HepG2 (cell line): ENCODE results near the gene TEKTIP1. TPM values are rescaled to one million over a fixed set of nuclear protein-coding genes. Genes with fewer than 3 reads are reported as not detected.

Experiments used
- ARHGAP35 ChIP-seq: sonication (generic); formaldehyde crosslinking; IDR thresholded peaks from 2 replicates; pipeline ENCODE4 v1.9.0; 2022; ENCODE audit warnings: mild to moderate bottlenecking, inconsistent platforms, moderate library complexity, missing genetic modification reagents, borderline replicate concordance
- ATF1 ChIP-seq: IDR thresholded peaks from 2 replicates; pipeline ENCODE4 v1.6.1; 2016; ENCODE audit warnings: mild to moderate bottlenecking, control low read depth
- EZH2 ChIP-seq: conservative IDR thresholded peaks from 2 replicates; pipeline ENCODE4 v1.6.1; 2012; ENCODE audit warnings: mild to moderate bottlenecking, low read depth, low read length, moderate library complexity
- FLYWCH1 ChIP-seq: sonication (generic); formaldehyde crosslinking; IDR thresholded peaks from 2 replicates; pipeline ENCODE4 v1.8.1; 2023; ENCODE audit warnings: mild to moderate bottlenecking, missing genetic modification reagents
- GATA4 ChIP-seq: sonication (generic); IDR thresholded peaks from 2 replicates; pipeline ENCODE4 v1.6.1; 2016; ENCODE audit warnings: antibody characterized with exemption, low read depth, borderline replicate concordance
- GATAD1 ChIP-seq: IDR thresholded peaks from 2 replicates; pipeline ENCODE4 v1.6.1; 2016; ENCODE audit warnings: missing genetic modification reagents, missing compliant biosample characterization
- PAF1 ChIP-seq: IDR thresholded peaks from 2 replicates; pipeline ENCODE4 v1.6.1; 2016; ENCODE audit warnings: missing genetic modification reagents, missing compliant biosample characterization
- PLRG1 ChIP-seq: fragments of 450-650 bp; conservative IDR thresholded peaks from 2 replicates; pipeline ENCODE4 v1.6.1; 2016
- RFX5 ChIP-seq: IDR thresholded peaks from 2 replicates; pipeline ENCODE4 v1.6.1; 2011; ENCODE audit warnings: low read depth, low read length, improper control_type of control experiment
- SMC3 ChIP-seq: IDR thresholded peaks from 2 replicates; pipeline ENCODE4 v1.6.1; 2011; ENCODE audit warnings: low read length, improper control_type of control experiment
- TEAD3 ChIP-seq: optimal IDR thresholded peaks from 2 replicates; pipeline ENCODE3; 2016; ENCODE audit warnings: borderline replicate concordance
- ZNF205 ChIP-seq: IDR thresholded peaks from 2 replicates; pipeline ENCODE4 v1.6.1; 2018; ENCODE audit warnings: missing biosample characterization, missing genetic modification reagents
- ZNF253 ChIP-seq: sonication (generic); formaldehyde crosslinking; IDR thresholded peaks from 2 replicates; pipeline ENCODE4 v1.8.0; 2022; ENCODE audit warnings: mild to moderate bottlenecking, missing genetic modification reagents, borderline replicate concordance
- ZNF430 ChIP-seq: sonication (generic); formaldehyde crosslinking; IDR thresholded peaks from 2 replicates; pipeline ENCODE4 v1.9.0; 2021; ENCODE audit warnings: mild to moderate bottlenecking, missing genetic modification reagents
- ZNF510 ChIP-seq: sonication (generic); formaldehyde crosslinking; IDR thresholded peaks from 2 replicates; pipeline ENCODE4 v1.4.0; 2020; ENCODE audit warnings: low read depth, mild to moderate bottlenecking, missing genetic modification reagents
- ZNF737 ChIP-seq: sonication (generic); formaldehyde crosslinking; IDR thresholded peaks from 2 replicates; pipeline ENCODE4 v1.5.0; 2020; ENCODE audit warnings: missing genetic modification reagents, mild to moderate bottlenecking, borderline replicate concordance
- ZSCAN30 ChIP-seq: sonication (generic); formaldehyde crosslinking; IDR thresholded peaks from 2 replicates; pipeline ENCODE4 v1.5.0; 2020; ENCODE audit warnings: mild to moderate bottlenecking, missing genetic modification reagents
- polyA plus RNA-seq, 8 experiments: library from polyadenylated mRNA; depleted of rRNA in 3 of 8; stranded (reverse) in 7 of 8; unstranded in 1 of 8; fragments of >200 nt; fragmentation: Illumina TruSeq in 4 of 8; extraction: Trizol in 4 of 8; gene quantifications; 2 replicates each; pipeline versions ENCODE4 v1.2.1 to v1.2.3, GENCODE V29; 2011 to 2016; ENCODE audit warnings: low read depth in 4 of 8, missing spikeins in 1 of 8, mixed read lengths in 1 of 8; ENCODE audit not compliant: insufficient read depth in 1 of 8
- total RNA-seq, 5 experiments: library from RNA; depleted of rRNA; stranded (reverse); fragments of >200 nt; fragmentation: Illumina TruSeq; extraction: Trizol; gene quantifications; 2 replicates each; pipeline ENCODE4 v1.2.3, GENCODE V29; 2016; ENCODE audit warnings: low read depth in 1 of 5
- TF ChIP-seq, protein P1 (sequence below): sonication (generic); formaldehyde crosslinking; IDR thresholded peaks from 2 replicates; pipeline ENCODE4 v1.5.0; 2020; ENCODE audit warnings: mild to moderate bottlenecking, missing genetic modification reagents
- TF ChIP-seq, protein P2 (sequence below): IDR thresholded peaks from 2 replicates; pipeline ENCODE4 v1.6.1; 2016; ENCODE audit warnings: missing biosample characterization, missing genetic modification reagents, low read depth
- TF ChIP-seq, protein P3 (sequence below): fragments of 450-650 bp; IDR thresholded peaks from 2 replicates; pipeline ENCODE4 v1.6.1; 2017
- TF ChIP-seq, protein P4 (sequence below): sonication (generic); formaldehyde crosslinking; IDR thresholded peaks from 2 replicates; pipeline ENCODE4 v1.4.0; 2020; ENCODE audit warnings: mild to moderate bottlenecking, missing genetic modification reagents
- TF ChIP-seq, protein P5 (sequence below): IDR thresholded peaks from 2 replicates; pipeline ENCODE4 v1.6.1; 2012; ENCODE audit warnings: low read length, improper control_type of control experiment

The TEKTIP1 gene
- total and polyA plus RNA-seq, 2 of the 13 experiments (the other 11 are each of a cell fraction or from before 2014, with no cell fraction given): not detected

DNA sequence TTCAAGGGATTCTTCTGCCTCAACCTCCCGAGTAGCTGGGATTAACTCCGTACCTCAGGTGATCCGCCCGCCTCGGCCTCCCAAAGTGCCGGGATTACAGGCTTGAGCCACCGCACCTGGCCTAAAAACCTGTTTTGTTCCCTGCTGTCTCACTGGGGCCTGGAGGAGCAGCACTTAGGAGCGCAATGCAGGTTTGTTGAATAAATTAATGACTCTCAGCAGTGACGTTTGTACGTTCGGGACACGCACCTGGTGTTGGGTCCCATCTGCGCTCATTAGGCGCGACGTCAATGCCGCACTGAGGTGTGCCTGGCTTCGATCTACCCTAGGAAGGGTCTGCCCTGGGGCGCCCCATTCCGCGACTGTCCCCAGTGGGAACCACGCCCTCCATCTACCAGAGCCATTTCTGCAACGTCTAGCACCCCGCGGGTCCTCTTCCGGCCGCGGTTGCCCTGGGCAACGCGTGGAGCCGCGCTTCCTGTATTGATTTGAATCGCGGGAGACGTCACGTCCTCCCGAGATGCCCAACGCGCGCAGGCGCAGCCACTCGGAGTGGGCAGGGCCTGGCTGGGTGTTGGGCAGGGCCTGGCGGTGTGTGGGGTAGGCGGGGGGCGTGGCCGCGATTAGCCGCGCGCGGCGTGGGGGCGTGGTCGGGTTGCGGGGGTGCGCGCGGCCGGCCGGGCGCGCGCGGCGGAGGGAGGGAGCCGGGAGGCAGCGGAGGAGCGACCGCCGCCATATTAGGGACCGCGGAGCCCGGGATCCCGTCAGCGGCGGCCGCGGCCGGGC, 33.2 kb upstream of the TEKTIP1 start, which contains the start of gene FZR1 (continued):
- TF ChIP-seq GATAD1 (CRISPR knock-in tag) (peak; percentile 87), PAF1 (no peak), ZNF430 (CRISPR knock-in tag) (peak; percentile 53; the same call in 1 of the 2 replicates), TEAD3 (CRISPR knock-in tag) (peak; percentile 63), ZNF253 (CRISPR knock-in tag) (no peak), PLRG1 (no peak), GATA4 (no peak), SMC3 (no peak), ZNF205 (CRISPR knock-in tag) (peak; percentile 13; the same call in 1 of the 2 replicates), ZSCAN30 (no peak), ATF1 (peak; percentile 91), ZNF737 (CRISPR knock-in tag) (no peak), EZH2 (no peak), ARHGAP35 (CRISPR knock-in tag) (peak; percentile 78), FLYWCH1 (CRISPR knock-in tag) (no peak), RFX5 (peak; percentile 72), ZNF510 (CRISPR knock-in tag) (0 out of 2 replicates have a peak, but pooled peaks have one; percentile 33)
- TF ChIP-seq, protein P1, sequence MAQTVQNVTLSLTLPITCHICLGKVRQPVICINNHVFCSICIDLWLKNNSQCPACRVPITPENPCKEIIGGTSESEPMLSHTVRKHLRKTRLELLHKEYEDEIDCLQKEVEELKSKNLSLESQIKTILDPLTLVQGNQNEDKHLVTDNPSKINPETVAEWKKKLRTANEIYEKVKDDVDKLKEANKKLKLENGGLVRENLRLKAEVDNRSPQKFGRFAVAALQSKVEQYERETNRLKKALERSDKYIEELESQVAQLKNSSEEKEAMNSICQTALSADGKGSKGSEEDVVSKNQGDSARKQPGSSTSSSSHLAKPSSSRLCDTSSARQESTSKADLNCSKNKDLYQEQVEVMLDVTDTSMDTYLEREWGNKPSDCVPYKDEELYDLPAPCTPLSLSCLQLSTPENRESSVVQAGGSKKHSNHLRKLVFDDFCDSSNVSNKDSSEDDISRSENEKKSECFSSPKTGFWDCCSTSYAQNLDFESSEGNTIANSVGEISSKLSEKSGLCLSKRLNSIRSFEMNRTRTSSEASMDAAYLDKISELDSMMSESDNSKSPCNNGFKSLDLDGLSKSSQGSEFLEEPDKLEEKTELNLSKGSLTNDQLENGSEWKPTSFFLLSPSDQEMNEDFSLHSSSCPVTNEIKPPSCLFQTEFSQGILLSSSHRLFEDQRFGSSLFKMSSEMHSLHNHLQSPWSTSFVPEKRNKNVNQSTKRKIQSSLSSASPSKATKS (CRISPR knock-in tag): no peak
- TF ChIP-seq, protein P2, sequence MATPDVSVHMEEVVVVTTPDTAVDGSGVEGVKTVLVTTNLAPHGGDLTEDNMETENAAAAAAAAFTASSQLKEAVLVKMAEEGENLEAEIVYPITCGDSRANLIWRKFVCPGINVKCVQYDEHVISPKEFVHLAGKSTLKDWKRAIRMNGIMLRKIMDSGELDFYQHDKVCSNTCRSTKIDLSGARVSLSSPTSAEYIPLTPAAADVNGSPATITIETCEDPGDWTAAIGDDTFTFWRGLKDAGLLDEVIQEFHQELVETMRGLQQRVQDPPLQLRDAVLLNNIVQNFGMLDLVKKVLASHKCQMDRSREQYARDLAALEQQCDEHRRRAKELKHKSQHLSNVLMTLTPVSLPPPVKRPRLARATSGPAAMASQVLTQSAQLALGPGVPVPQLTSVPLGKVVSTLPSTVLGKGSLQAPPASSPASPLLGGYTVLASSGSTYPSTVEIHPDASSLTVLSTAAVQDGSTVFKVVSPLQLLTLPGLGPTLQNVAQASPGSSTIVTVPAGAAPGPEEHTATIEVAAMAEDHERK (CRISPR knock-in tag): peak; percentile 21; the same call in 1 of the 2 replicates
- TF ChIP-seq, protein P3, sequence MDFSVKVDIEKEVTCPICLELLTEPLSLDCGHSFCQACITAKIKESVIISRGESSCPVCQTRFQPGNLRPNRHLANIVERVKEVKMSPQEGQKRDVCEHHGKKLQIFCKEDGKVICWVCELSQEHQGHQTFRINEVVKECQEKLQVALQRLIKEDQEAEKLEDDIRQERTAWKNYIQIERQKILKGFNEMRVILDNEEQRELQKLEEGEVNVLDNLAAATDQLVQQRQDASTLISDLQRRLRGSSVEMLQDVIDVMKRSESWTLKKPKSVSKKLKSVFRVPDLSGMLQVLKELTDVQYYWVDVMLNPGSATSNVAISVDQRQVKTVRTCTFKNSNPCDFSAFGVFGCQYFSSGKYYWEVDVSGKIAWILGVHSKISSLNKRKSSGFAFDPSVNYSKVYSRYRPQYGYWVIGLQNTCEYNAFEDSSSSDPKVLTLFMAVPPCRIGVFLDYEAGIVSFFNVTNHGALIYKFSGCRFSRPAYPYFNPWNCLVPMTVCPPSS: no peak
- TF ChIP-seq, protein P4, sequence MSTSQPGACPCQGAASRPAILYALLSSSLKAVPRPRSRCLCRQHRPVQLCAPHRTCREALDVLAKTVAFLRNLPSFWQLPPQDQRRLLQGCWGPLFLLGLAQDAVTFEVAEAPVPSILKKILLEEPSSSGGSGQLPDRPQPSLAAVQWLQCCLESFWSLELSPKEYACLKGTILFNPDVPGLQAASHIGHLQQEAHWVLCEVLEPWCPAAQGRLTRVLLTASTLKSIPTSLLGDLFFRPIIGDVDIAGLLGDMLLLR: no peak; the same call in 1 of the 2 replicates
- TF ChIP-seq, protein P5, sequence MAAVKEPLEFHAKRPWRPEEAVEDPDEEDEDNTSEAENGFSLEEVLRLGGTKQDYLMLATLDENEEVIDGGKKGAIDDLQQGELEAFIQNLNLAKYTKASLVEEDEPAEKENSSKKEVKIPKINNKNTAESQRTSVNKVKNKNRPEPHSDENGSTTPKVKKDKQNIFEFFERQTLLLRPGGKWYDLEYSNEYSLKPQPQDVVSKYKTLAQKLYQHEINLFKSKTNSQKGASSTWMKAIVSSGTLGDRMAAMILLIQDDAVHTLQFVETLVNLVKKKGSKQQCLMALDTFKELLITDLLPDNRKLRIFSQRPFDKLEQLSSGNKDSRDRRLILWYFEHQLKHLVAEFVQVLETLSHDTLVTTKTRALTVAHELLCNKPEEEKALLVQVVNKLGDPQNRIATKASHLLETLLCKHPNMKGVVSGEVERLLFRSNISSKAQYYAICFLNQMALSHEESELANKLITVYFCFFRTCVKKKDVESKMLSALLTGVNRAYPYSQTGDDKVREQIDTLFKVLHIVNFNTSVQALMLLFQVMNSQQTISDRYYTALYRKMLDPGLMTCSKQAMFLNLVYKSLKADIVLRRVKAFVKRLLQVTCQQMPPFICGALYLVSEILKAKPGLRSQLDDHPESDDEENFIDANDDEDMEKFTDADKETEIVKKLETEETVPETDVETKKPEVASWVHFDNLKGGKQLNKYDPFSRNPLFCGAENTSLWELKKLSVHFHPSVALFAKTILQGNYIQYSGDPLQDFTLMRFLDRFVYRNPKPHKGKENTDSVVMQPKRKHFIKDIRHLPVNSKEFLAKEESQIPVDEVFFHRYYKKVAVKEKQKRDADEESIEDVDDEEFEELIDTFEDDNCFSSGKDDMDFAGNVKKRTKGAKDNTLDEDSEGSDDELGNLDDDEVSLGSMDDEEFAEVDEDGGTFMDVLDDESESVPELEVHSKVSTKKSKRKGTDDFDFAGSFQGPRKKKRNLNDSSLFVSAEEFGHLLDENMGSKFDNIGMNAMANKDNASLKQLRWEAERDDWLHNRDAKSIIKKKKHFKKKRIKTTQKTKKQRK: no peak
